Fibroblast of lung (primary cell): Measurements from ENCODE around the gene NPAP1.

Source experiments
- EZH2 ChIP-seq: IDR thresholded peaks from 2 replicates; pipeline ENCODE4 v1.5.1; 2012; ENCODE audit warnings: low read length, control low read depth, mild to moderate bottlenecking; ENCODE audit errors: missing control alignments
- TF ChIP-seq, protein P1 (sequence below), 2 donors: IDR thresholded peaks in 1 of 2; conservative IDR thresholded peaks in 1 of 2; 1 replicate in 1 of 2; 2 replicates in 1 of 2; pipeline ENCODE4 v1.5.1; 2011 to 2012; ENCODE audit warnings: low read length in 2 of 2, control low read depth in 1 of 2, inconsistent platforms in 1 of 2, low read depth in 1 of 2, mild to moderate bottlenecking in 1 of 2

GRCh38 chr15:24718289-24719082, 42.9 kb downstream of the NPAP1 start:
- TF ChIP-seq, protein P1, sequence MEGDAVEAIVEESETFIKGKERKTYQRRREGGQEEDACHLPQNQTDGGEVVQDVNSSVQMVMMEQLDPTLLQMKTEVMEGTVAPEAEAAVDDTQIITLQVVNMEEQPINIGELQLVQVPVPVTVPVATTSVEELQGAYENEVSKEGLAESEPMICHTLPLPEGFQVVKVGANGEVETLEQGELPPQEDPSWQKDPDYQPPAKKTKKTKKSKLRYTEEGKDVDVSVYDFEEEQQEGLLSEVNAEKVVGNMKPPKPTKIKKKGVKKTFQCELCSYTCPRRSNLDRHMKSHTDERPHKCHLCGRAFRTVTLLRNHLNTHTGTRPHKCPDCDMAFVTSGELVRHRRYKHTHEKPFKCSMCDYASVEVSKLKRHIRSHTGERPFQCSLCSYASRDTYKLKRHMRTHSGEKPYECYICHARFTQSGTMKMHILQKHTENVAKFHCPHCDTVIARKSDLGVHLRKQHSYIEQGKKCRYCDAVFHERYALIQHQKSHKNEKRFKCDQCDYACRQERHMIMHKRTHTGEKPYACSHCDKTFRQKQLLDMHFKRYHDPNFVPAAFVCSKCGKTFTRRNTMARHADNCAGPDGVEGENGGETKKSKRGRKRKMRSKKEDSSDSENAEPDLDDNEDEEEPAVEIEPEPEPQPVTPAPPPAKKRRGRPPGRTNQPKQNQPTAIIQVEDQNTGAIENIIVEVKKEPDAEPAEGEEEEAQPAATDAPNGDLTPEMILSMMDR (conservative IDR thresholded peaks at IDR 0.05 in 1 of 2, IDR thresholded peaks at IDR 0.05 in 1 of 2; ENCODE audit: low read depth in 1 of 2, low read length in 2 of 2): no peak
- no peak for TF ChIP-seq EZH2
